WTC11 (cell line): ENCODE measurements around the gene GNL3. TPM values are rescaled to one million over a fixed set of nuclear protein-coding genes. Genes with fewer than 3 reads are reported as not detected.
"Not testable (repeated sequence)": the region's sequence is repeated elsewhere in the genome, so short reads cannot be mapped to it uniquely, and the experiment has no call there.

ENCODE experiments used
- ATAC-seq: fragments of 200-7000 bp; cut with Tn5 transposase; 2 replicates; pipeline ENCODE4 v1.10.0; 2021; ENCODE audit warnings: mild to moderate bottlenecking, moderate library complexity
- CTCF ChIA-PET: fragments of 300-600 bp; sonication (Branson Sonifier 250); formaldehyde crosslinking; loops from one replicate; lab custom pipeline; 2021; ENCODE audit warnings: antibody characterized with exemption; lab: Charles Lee
- POLR2A ChIA-PET: fragments of 350-600 bp; sonication (Branson Sonifier 250); formaldehyde crosslinking; loops from one replicate; lab custom pipeline; 2021; ENCODE audit warnings: antibody characterized with exemption; lab: Charles Lee
- DNase-seq: peaks from one replicate; pipeline ENCODE4 v3.0.0; 2021; ENCODE audit warnings: low spot score
- H3K27ac Mint-ChIP-seq: 2 replicates; pipeline ENCODE4 v1.8.0; 2021; ENCODE audit warnings: mixed read lengths
- H3K27me3 Mint-ChIP-seq: 2 replicates; pipeline ENCODE4 v1.8.0; 2021; ENCODE audit warnings: low read depth, mild to moderate bottlenecking, moderate library complexity, mixed read lengths
- H3K36me3 Mint-ChIP-seq: 2 replicates; pipeline ENCODE4 v1.8.0; 2021; ENCODE audit warnings: mixed read lengths
- H3K4me1 Mint-ChIP-seq: 2 replicates; pipeline ENCODE4 v1.8.0; 2022; ENCODE audit warnings: mixed read lengths
- H3K4me3 Mint-ChIP-seq: 2 replicates; pipeline ENCODE4 v1.8.0; 2021; ENCODE audit warnings: mild to moderate bottlenecking, moderate library complexity, mixed read lengths
- H3K9me3 Mint-ChIP-seq: 2 replicates; pipeline ENCODE4 v1.8.0; 2021; ENCODE audit warnings: mixed read lengths
- CREB1 ChIP-seq: sonication (generic); formaldehyde crosslinking; IDR thresholded peaks from 2 replicates; pipeline ENCODE4 v1.8.0; 2023; ENCODE audit warnings: mild to moderate bottlenecking, missing genetic modification reagents
- EMX1 ChIP-seq: fragments of 250-450 bp; sonication (Bioruptor Pico); IDR thresholded peaks from 2 replicates; pipeline ENCODE4 v1.8.0; 2021; ENCODE audit warnings: mild to moderate bottlenecking
- FOXP4 ChIP-seq: sonication (generic); formaldehyde crosslinking; IDR thresholded peaks from 2 replicates; pipeline ENCODE4 v1.8.0; 2022; ENCODE audit warnings: mild to moderate bottlenecking, missing genetic modification reagents
- MXD4 ChIP-seq: fragments of 250-450 bp; sonication (Bioruptor Pico); IDR thresholded peaks from 2 replicates; pipeline ENCODE4 v1.8.0; 2021; ENCODE audit warnings: mild to moderate bottlenecking, moderate library complexity, borderline replicate concordance
- MYBL2 ChIP-seq: sonication (generic); formaldehyde crosslinking; IDR thresholded peaks from 2 replicates; pipeline ENCODE4 v1.8.1; 2023; ENCODE audit warnings: mild to moderate bottlenecking, moderate library complexity, missing genetic modification reagents
- RELA ChIP-seq: sonication (generic); formaldehyde crosslinking; IDR thresholded peaks from 2 replicates; pipeline ENCODE4 v1.8.1; 2022; ENCODE audit warnings: missing genetic modification reagents, mild to moderate bottlenecking, borderline replicate concordance
- STAT6 ChIP-seq: sonication (generic); formaldehyde crosslinking; conservative IDR thresholded peaks from 2 replicates; pipeline ENCODE4 v1.8.1; 2023; ENCODE audit warnings: mild to moderate bottlenecking, low read depth, missing genetic modification reagents, moderate library complexity
- ZNF263 ChIP-seq: sonication (generic); formaldehyde crosslinking; IDR thresholded peaks from 2 replicates; pipeline ENCODE4 v1.8.1; 2022; ENCODE audit warnings: low read depth, mild to moderate bottlenecking, moderate library complexity, missing genetic modification reagents
- ZSCAN18 ChIP-seq: fragments of 250-450 bp; sonication (Bioruptor Pico); IDR thresholded peaks from 2 replicates; pipeline ENCODE4 v2.1.2; 2022; ENCODE audit warnings: mild to moderate bottlenecking, moderate library complexity
- total RNA-seq: library from RNA; stranded (reverse); gene quantifications from 3 replicates; pipeline ENCODE4 v1.2.3, GENCODE V29; 2021
- TF ChIP-seq, protein P1 (sequence below): sonication (generic); formaldehyde crosslinking; IDR thresholded peaks from 2 replicates; pipeline ENCODE4 v1.8.1; 2022; ENCODE audit warnings: low read depth, mild to moderate bottlenecking, moderate library complexity, missing genetic modification reagents, borderline replicate concordance
- TF ChIP-seq, protein P2 (sequence below): fragments of 250-450 bp; sonication (Bioruptor Pico); IDR thresholded peaks from 2 replicates; pipeline ENCODE4 v1.9.0; 2021; ENCODE audit warnings: mild to moderate bottlenecking

Gene GNL3
- total RNA-seq, 1 experiment from 2014 or later: 180 TPM

DNA sequence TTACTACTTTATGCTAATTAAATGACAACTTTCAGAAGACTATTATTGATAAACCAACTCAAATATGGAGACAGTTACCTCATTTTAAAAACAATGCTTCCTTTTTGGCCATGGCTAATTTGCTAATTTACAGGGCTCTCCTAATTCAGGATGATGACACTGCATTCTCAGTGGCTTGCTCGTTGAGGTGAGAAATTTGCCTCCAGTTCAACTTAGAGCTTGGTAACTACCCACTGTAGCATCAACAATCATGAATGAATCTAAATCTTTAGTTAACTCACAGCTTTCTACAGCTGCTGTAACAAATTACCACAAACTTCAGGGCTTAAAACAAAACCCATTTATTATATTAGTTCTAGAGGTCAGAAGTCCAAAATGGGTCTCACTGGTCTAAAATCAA is 14.2 kb upstream of the GNL3 start (continued):
- TF ChIP-seq, protein P1, sequence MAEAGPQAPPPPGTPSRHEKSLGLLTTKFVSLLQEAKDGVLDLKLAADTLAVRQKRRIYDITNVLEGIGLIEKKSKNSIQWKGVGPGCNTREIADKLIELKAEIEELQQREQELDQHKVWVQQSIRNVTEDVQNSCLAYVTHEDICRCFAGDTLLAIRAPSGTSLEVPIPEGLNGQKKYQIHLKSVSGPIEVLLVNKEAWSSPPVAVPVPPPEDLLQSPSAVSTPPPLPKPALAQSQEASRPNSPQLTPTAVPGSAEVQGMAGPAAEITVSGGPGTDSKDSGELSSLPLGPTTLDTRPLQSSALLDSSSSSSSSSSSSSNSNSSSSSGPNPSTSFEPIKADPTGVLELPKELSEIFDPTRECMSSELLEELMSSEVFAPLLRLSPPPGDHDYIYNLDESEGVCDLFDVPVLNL (CRISPR knock-in tag): no peak
- TF ChIP-seq RELA: no peak
- TF ChIP-seq FOXP4: no peak
- TF ChIP-seq ZSCAN18: no peak
- no peak for TF ChIP-seq STAT6
- no peak for TF ChIP-seq EMX1
- TF ChIP-seq, all 79 proteins: peak for 0

- H3K36me3 Mint-ChIP-seq: peaks cover 39% of the 10 kb centered on the region
- POLR2A ChIA-PET, H3K9me3 Mint-ChIP-seq, H3K4me3 Mint-ChIP-seq, H3K27ac Mint-ChIP-seq, H3K4me1 Mint-ChIP-seq, H3K27me3 Mint-ChIP-seq, ATAC-seq, DNase-seq: not testable (repeated sequence)
- CTCF ChIA-PET: interaction anchor here (0.7 kb wide), 1 partner anchor 208 kb away, joined by 3 read pairs; no protein-coding TSS in a partner anchor
Measured at GRCh38 chr3:52676201-52676600, 9.6 kb upstream of the GNL3 start.

DNA sequence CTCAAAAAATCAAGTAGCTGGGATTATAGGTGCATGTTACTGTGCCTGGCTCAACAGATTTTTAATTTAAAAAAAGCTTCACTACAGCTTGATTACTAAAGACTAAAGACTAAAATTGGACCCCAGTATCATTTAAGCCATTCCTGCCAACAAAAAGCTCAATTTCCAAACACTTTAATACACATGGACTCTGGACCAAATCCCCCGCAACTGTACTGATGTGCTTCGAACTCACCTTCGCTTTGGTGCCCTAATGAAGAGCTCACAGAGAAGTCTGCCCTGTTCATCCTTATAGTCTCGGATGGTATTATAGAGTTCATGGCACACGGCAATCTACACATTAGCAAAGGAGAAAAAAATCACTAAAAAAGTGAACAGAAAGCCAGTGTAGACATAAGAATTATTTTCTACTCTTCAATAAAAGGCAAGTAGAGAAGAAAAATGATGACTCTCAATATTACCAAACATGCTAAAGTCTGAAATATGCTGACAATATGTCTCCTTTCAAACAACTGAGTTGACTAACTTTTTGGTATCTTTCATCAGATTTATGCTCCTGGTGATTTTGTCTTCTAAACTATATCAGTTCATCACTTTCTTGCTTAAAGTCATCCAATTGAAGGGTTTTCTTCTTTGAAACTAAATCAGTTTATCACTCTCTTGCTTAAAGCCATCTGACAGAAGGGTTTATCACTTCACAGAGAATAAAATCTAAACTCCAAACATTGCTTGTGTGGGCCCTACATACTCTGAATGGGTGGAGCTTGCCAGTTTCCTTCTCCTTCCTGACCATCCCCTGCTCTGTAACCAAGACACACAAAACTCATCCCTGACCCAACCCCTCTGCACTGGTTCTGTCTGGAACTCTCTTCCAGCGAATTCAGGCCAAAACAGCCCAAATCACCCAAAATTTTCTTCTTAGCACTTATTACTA is 7.3 kb upstream of the GNL3 start:
- Mint-ChIP-seq H3K27me3 (no peaks in the 10 kb centered on the region), H3K36me3 (peaks cover 29% of the 10 kb centered on the region), H3K9me3 (no peaks in the 10 kb centered on the region), H3K4me3 (no peak overlapping the region), H3K4me1 (peaks cover 5% of the 10 kb centered on the region), H3K27ac (peak overlapping the region; percentile 28; the same call in 1 of the 2 replicates)
- ATAC-seq (no peak), DNase-seq (no peak)
- ChIA-PET POLR2A (no interaction called here), CTCF (no interaction called here)
- TF ChIP-seq ZNF263 (CRISPR knock-in tag): no peak
- TF ChIP-seq, protein P2, sequence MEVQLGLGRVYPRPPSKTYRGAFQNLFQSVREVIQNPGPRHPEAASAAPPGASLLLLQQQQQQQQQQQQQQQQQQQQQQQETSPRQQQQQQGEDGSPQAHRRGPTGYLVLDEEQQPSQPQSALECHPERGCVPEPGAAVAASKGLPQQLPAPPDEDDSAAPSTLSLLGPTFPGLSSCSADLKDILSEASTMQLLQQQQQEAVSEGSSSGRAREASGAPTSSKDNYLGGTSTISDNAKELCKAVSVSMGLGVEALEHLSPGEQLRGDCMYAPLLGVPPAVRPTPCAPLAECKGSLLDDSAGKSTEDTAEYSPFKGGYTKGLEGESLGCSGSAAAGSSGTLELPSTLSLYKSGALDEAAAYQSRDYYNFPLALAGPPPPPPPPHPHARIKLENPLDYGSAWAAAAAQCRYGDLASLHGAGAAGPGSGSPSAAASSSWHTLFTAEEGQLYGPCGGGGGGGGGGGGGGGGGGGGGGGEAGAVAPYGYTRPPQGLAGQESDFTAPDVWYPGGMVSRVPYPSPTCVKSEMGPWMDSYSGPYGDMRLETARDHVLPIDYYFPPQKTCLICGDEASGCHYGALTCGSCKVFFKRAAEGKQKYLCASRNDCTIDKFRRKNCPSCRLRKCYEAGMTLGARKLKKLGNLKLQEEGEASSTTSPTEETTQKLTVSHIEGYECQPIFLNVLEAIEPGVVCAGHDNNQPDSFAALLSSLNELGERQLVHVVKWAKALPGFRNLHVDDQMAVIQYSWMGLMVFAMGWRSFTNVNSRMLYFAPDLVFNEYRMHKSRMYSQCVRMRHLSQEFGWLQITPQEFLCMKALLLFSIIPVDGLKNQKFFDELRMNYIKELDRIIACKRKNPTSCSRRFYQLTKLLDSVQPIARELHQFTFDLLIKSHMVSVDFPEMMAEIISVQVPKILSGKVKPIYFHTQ (CRISPR knock-in tag): no peak
- no peak for TF ChIP-seq MYBL2 (CRISPR knock-in tag)
- no peak for TF ChIP-seq MXD4 (CRISPR knock-in tag)
- no peak for TF ChIP-seq CREB1 (CRISPR knock-in tag)
